Stomach (tissue), 19 donors: Measurements from ENCODE around the gene FAM47B. TPM values are rescaled to one million over a fixed set of nuclear protein-coding genes. Genes with fewer than 3 reads are reported as not detected.
A peak's percentile ranks its signal among the peaks of the same experiment; 100 is the strongest.

Experiments used
- DNase-seq, 2 donors: peaks; one replicate each; pipeline versions ENCODE4 v3.0.0 to v3.0.0-alpha.2; 2013 to 2019
- H3K27ac ChIP-seq, 5 donors: fragments of 200-600 bp in 4 of 5; sonication (generic) in 4 of 5; one replicate each; pipeline ENCODE4 v1.5.1; 2013 to 2019; ENCODE audit warnings: mild to moderate bottlenecking in 1 of 5, moderate library complexity in 1 of 5
- H3K27me3 ChIP-seq, 3 donors: fragments of 200-600 bp; sonication (generic); one replicate each; pipeline ENCODE4 v1.5.1; 2017 to 2019; ENCODE audit warnings: mixed run types in 1 of 3
- H3K36me3 ChIP-seq, 4 donors: fragments of 200-600 bp; sonication (generic); 1 replicate in 3 of 4; 2 replicates in 1 of 4; pipeline ENCODE4 v1.5.1; 2016 to 2019
- H3K4me1 ChIP-seq, 4 donors: fragments of 200-600 bp; sonication (generic); one replicate each; pipeline ENCODE4 v1.5.1; 2016 to 2019
- H3K4me3 ChIP-seq, 4 donors: fragments of 200-600 bp; sonication (generic) in 3 of 4; one replicate each; pipeline ENCODE4 v1.5.1; 2016 to 2019; ENCODE audit warnings: mild to moderate bottlenecking in 1 of 4
- H3K9me3 ChIP-seq, 4 donors: fragments of 200-600 bp; sonication (generic); one replicate each; pipeline ENCODE4 v1.5.1; 2016 to 2019
- EP300 ChIP-seq: sonication (generic); formaldehyde crosslinking; IDR thresholded peaks from one replicate; pipeline ENCODE4 v1.6.1; 2017; ENCODE audit warnings: antibody characterized with exemption
- POLR2A ChIP-seq, 4 donors: fragments of 450-650 bp; IDR thresholded peaks; one replicate each; pipeline ENCODE4 v1.6.1; 2016; ENCODE audit warnings: antibody characterized with exemption in 4 of 4, control low read depth in 2 of 4, mild to moderate bottlenecking in 1 of 4, moderate library complexity in 1 of 4
- POLR2AphosphoS5 ChIP-seq, 3 donors: sonication (generic); formaldehyde crosslinking; IDR thresholded peaks; one replicate each; pipeline ENCODE4 v1.6.1; 2016; ENCODE audit warnings: antibody characterized with exemption in 3 of 3
- WGBS, 5 donors: extraction: QIAGEN DNeasy Blood & Tissue Kit in 3 of 5; methylation state at CpG; one replicate each; pipeline versions ENCODE4 v1.1.5 to v1.1.7; 2013 to 2018; 5-methylcytosine and 5-hydroxymethylcytosine counted together
- intact Hi-C: fragments of 100-400 bp; cut with DNase I; formaldehyde crosslinking; loops from one replicate; pipeline ENCODE4 v1.15.1; 2023; ENCODE audit warnings: low total_unique reads
- long read RNA-seq, 10 donors: transcript quantifications; one replicate each; lab custom pipeline, GENCODE V29; 2026
- polyA plus RNA-seq, 3 donors: library from polyadenylated mRNA; stranded (reverse); fragments of 200-250 nt; gene quantifications; one replicate each; pipeline ENCODE4 v1.2.3, GENCODE V29; 2013
- total RNA-seq, 5 donors: library from RNA; depleted of rRNA; stranded (reverse); fragments of >200 nt; gene quantifications; one replicate each; pipeline versions ENCODE4 v1.1.0 to v1.2.3, GENCODE V29; 2014 to 2016
- TF ChIP-seq, protein P1 (sequence below), 7 experiments: fragments of 450-650 bp in 4 of 7; fragments of 200-600 bp in 3 of 7; sonication (generic) in 3 of 7; IDR thresholded peaks; one replicate each; pipeline ENCODE4 v1.5.1; 2016 to 2019; ENCODE audit warnings: antibody characterized with exemption in 7 of 7, control low read depth in 2 of 7, mild to moderate bottlenecking in 1 of 7
- donor health status: healthy with polysubstance abuse.
- donor health status: Bipolar disorder and iron deficiency.
- donor health status: healthy.

The FAM47B gene
- total RNA-seq (not detected), polyA plus RNA-seq (not detected)
- long read RNA-seq, donor 1, result 0 reads
- long read RNA-seq, donor 2, result 0 reads
- long read RNA-seq, donor 3, result 0 reads
- long read RNA-seq, donor 4, result 0 reads
- long read RNA-seq, donor 5, result 0 reads
- long read RNA-seq, donor 6, result 0 reads
- long read RNA-seq, donor 7, result 0 reads
- long read RNA-seq, donor 8, result 0 reads
- long read RNA-seq, donor 9, result 0 reads
- long read RNA-seq, donor 10, result 0 reads

DNA sequence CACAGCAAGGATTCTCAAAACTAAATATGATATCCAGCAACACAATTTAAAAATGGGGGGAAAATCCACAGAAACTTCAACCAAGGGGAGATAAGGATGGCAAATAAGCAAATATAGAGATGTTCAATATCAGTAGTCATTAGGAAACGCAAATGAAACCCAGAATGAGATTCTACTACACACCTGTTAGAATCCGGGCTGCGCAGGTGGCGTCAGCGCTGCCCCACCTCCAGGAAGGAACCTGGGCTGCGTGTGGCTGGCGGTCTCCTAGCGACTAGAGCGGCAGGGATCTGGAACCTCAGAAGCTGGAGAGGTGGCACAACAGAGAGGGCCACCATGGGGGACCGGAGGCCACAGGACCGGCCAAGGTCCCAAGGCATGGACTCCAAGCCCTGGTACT, at the start of gene FAM47B:
Gene FAM47B, plus strand, starts transcription at position 301 of the 400 bp plus-strand sequence. Its CDS starts 36 bp downstream, at position 337.
- no peak for DNase-seq
- peaks cover 0 to 8% (median 0%) of the 10 kb centered on the region in 4 donors for H3K9me3 ChIP-seq
- intact Hi-C loops, result no loop called here
- H3K4me3 ChIP-seq, result no peak within 1 kb of the TSS
- H3K27ac ChIP-seq, result no peak within 1 kb of the TSS
- H3K4me1 ChIP-seq, result no peaks in the 10 kb centered on the region
- H3K36me3 ChIP-seq, result no peaks in the 10 kb centered on the region
- no peaks in the 10 kb centered on the region for H3K27me3 ChIP-seq
- WGBS, 5 donors, result 60 to 92% (median 83%) methylated on average over 1 to 11 of the region's 11 CpGs
- TF ChIP-seq EP300, result no peak
- TF ChIP-seq, protein P1, sequence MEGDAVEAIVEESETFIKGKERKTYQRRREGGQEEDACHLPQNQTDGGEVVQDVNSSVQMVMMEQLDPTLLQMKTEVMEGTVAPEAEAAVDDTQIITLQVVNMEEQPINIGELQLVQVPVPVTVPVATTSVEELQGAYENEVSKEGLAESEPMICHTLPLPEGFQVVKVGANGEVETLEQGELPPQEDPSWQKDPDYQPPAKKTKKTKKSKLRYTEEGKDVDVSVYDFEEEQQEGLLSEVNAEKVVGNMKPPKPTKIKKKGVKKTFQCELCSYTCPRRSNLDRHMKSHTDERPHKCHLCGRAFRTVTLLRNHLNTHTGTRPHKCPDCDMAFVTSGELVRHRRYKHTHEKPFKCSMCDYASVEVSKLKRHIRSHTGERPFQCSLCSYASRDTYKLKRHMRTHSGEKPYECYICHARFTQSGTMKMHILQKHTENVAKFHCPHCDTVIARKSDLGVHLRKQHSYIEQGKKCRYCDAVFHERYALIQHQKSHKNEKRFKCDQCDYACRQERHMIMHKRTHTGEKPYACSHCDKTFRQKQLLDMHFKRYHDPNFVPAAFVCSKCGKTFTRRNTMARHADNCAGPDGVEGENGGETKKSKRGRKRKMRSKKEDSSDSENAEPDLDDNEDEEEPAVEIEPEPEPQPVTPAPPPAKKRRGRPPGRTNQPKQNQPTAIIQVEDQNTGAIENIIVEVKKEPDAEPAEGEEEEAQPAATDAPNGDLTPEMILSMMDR (IDR thresholded peaks at IDR 0.05), result no peak
- no peak for TF ChIP-seq POLR2AphosphoS5 (IDR thresholded peaks at IDR 0.05)
- no peak for TF ChIP-seq POLR2A (IDR thresholded peaks at IDR 0.05)

DNA sequence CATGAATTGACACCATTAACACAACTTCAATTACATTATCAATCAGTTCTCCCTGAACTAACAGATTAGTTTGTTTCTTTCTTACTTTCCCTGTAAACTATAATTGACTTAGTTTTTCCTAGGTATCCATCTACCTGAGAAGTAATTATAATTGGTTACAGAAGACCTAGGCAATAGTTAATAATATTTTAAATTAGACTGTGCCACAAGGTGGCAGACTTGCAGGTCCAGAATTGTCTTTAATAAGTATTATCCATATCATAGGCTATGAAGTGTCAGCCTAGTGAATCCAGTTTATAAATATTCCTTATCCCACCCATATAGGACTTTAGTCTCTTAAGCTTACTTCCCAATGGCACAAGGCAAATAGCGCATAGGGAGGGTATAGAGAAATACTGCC, 48.9 kb upstream of the FAM47B start:
- intact Hi-C loops, result no loop called here
- Histone ChIP-seq H3K27me3 (no peaks in the 10 kb centered on the region), H3K4me1 (no peaks in the 10 kb centered on the region), H3K4me3 (no peak overlapping the region), H3K27ac (no peak overlapping the region), H3K36me3 (no peaks in the 10 kb centered on the region), H3K9me3 (no peaks in the 10 kb centered on the region)
- 68 to 100% (median 95%) methylated on average over 1 of the region's 1 CpG for WGBS, 5 donors
- DNase-seq, result peak in 1 of 2 donors; percentile 20
- no peak for TF ChIP-seq POLR2A (IDR thresholded peaks at IDR 0.05)
- TF ChIP-seq EP300, result no peak
- TF ChIP-seq, protein P1 (IDR thresholded peaks at IDR 0.05), result peak in 2 of 7 experiments; percentile 11 to 18
- no peak for TF ChIP-seq POLR2AphosphoS5 (IDR thresholded peaks at IDR 0.05)

DNA sequence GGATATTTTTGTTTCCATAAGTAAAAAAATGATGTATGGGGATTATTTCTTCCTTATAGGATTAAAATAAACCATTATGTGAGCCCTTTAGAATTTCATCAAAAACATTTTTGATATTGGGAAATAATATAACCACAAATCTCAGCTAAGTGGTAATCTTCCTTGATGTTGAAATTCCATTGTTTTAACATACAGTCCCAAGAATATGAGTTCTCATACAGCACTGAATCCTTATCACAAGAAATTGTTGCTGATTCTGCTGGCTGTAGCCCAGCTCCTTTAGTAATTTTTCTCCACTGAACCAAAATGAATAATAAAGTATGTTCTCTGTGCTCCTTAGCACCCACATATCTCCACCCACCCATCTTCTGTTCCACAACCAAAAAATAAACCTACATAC, 41.9 kb upstream of the FAM47B start:
- Histone ChIP-seq H3K9me3 (no peaks in the 10 kb centered on the region), H3K36me3 (no peaks in the 10 kb centered on the region), H3K4me1 (no peaks in the 10 kb centered on the region), H3K4me3 (no peak overlapping the region), H3K27me3 (no peaks in the 10 kb centered on the region), H3K27ac (no peak overlapping the region)
- intact Hi-C loops, result no loop called here
- TF ChIP-seq, protein P1 (IDR thresholded peaks at IDR 0.05), result no peak
- TF ChIP-seq EP300 (no peak), POLR2A (IDR thresholded peaks at IDR 0.05) (no peak), POLR2AphosphoS5 (IDR thresholded peaks at IDR 0.05) (no peak)
- no peak for DNase-seq

DNA sequence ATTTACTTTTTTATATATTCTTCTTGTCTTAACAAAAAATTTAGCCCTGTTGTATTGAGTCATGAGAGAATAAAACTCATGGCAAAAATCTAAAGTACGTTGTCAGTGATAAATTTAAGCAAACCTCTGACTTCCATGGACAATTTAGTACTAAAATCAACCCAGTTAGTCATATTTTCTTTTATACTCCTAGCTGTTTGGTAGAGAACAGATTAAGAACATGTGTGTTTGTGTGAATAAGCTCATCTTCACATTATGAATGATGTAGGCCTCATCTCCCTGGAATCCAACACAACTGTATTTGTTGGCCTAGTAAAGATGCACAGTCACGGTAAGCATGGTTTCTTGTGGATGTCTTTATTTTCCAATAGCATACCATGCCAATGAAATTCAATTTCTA, 40.8 kb upstream of the FAM47B start:
- Histone ChIP-seq H3K4me1 (no peaks in the 10 kb centered on the region), H3K36me3 (no peaks in the 10 kb centered on the region), H3K4me3 (no peak overlapping the region), H3K27me3 (no peaks in the 10 kb centered on the region), H3K27ac (no peak overlapping the region), H3K9me3 (no peaks in the 10 kb centered on the region)
- TF ChIP-seq, protein P1 (IDR thresholded peaks at IDR 0.05), result no peak
- TF ChIP-seq POLR2A (IDR thresholded peaks at IDR 0.05), result no peak
- 50 to 85% (median 69%) methylated on average over 2 of the region's 2 CpGs for WGBS, 5 donors
- DNase-seq, result no peak
- intact Hi-C loops, result no loop called here
